Stomach smooth muscle (tissue), 2 donors: Measurements from ENCODE around the gene SMC3.

Experiments used
- H3K27ac ChIP-seq: one replicate; pipeline ENCODE4 v1.7.0; 2013; ENCODE audit warnings: mild to moderate bottlenecking, low read length, inconsistent platforms
- H3K27me3 ChIP-seq, 2 donors: one replicate each; pipeline ENCODE4 v1.7.0; 2013; ENCODE audit warnings: low read length in 2 of 2; ENCODE audit not compliant: insufficient read depth in 2 of 2, control insufficient read depth in 1 of 2
- H3K36me3 ChIP-seq, 2 donors: one replicate each; pipeline ENCODE4 v1.7.0; 2013; ENCODE audit warnings: low read length in 2 of 2; ENCODE audit not compliant: control insufficient read depth in 2 of 2, insufficient read depth in 2 of 2
- H3K4me1 ChIP-seq: one replicate; pipeline ENCODE4 v1.7.0; 2013; ENCODE audit warnings: low read length; ENCODE audit not compliant: control insufficient read depth, insufficient read depth
- H3K4me3 ChIP-seq, 2 donors: one replicate each; pipeline ENCODE4 v1.7.0; 2013; ENCODE audit warnings: low read length in 2 of 2
- H3K9ac ChIP-seq, 2 donors: one replicate each; pipeline ENCODE4 v1.7.0; 2013; ENCODE audit warnings: low read length in 2 of 2, mild to moderate bottlenecking in 1 of 2
- H3K9me3 ChIP-seq, 2 donors: one replicate each; pipeline ENCODE4 v1.7.0; 2013; ENCODE audit warnings: low read length in 2 of 2; ENCODE audit not compliant: control insufficient read depth in 2 of 2
- donor health status: healthy.
- donor health status: Pancreatic carcinoma.

The SMC3 gene

GRCh38 chr10:110625356-110625894 lies 57.9 kb downstream of the SMC3 start:
- Histone ChIP-seq H3K9me3 (no peaks in the 10 kb centered on the region), H3K9ac (no peak overlapping the region), H3K27ac (no peak overlapping the region), H3K27me3 (no peaks in the 10 kb centered on the region), H3K4me3 (no peak overlapping the region), H3K36me3 (no peaks in the 10 kb centered on the region), H3K4me1 (peaks cover 8% of the 10 kb centered on the region)

GRCh38 chr10:110625951-110626855 lies 58.7 kb downstream of the SMC3 start:
- Histone ChIP-seq H3K9ac (no peak overlapping the region), H3K4me3 (no peak overlapping the region), H3K4me1 (peaks cover 8% of the 10 kb centered on the region)

GRCh38 chr10:110628161-110628560 lies 60.7 kb downstream of the SMC3 start:
- no peaks in the 10 kb centered on the region for H3K27me3 ChIP-seq
- peaks cover 8% of the 10 kb centered on the region for H3K4me1 ChIP-seq
- no peaks in the 10 kb centered on the region for H3K9me3 ChIP-seq
- no peak overlapping the region for H3K27ac ChIP-seq
- H3K4me3 ChIP-seq, result no peak overlapping the region
- no peaks in the 10 kb centered on the region for H3K36me3 ChIP-seq
- H3K9ac ChIP-seq, result no peak overlapping the region

More at GRCh38 chr10:110625951-110626855, 58.7 kb downstream of the SMC3 start:
- H3K9me3 ChIP-seq, result no peaks in the 10 kb centered on the region
- H3K36me3 ChIP-seq, result no peaks in the 10 kb centered on the region
- no peaks in the 10 kb centered on the region for H3K27me3 ChIP-seq
- H3K27ac ChIP-seq, result no peak overlapping the region

GRCh38 chr10:110629680-110630191 lies 62.2 kb downstream of the SMC3 start:
- Histone ChIP-seq H3K36me3 (no peaks in the 10 kb centered on the region), H3K27me3 (no peaks in the 10 kb centered on the region), H3K9me3 (no peaks in the 10 kb centered on the region), H3K4me1 (peaks cover 8% of the 10 kb centered on the region), H3K4me3 (no peak overlapping the region), H3K9ac (no peak overlapping the region), H3K27ac (peak overlapping the region; percentile 31)

GRCh38 chr10:110631934-110632333 lies 64.4 kb downstream of the SMC3 start:
- Histone ChIP-seq H3K4me1 (peaks cover 16% of the 10 kb centered on the region), H3K36me3 (no peaks in the 10 kb centered on the region), H3K9me3 (no peaks in the 10 kb centered on the region), H3K27me3 (no peaks in the 10 kb centered on the region), H3K27ac (no peak overlapping the region), H3K4me3 (no peak overlapping the region), H3K9ac (no peak overlapping the region)

- Histone ChIP-seq H3K9me3 (no peaks in the 10 kb centered on the region), H3K36me3 (no peaks in the 10 kb centered on the region), H3K9ac (no peak overlapping the region), H3K27me3 (no peaks in the 10 kb centered on the region), H3K27ac (no peak overlapping the region), H3K4me3 (no peak overlapping the region), H3K4me1 (peaks cover 23% of the 10 kb centered on the region)
These were observed 65.2 kb downstream of the SMC3 start for GRCh38 chr10:110632591-110633215.

- H3K9me3 ChIP-seq, result no peaks in the 10 kb centered on the region
- H3K27me3 ChIP-seq, result no peaks in the 10 kb centered on the region
- no peak overlapping the region for H3K27ac ChIP-seq
- peaks cover 20% of the 10 kb centered on the region for H3K4me1 ChIP-seq
- H3K4me3 ChIP-seq, result no peak overlapping the region
- no peaks in the 10 kb centered on the region for H3K36me3 ChIP-seq
- H3K9ac ChIP-seq, result no peak overlapping the region
These were observed 67.2 kb downstream of the SMC3 start for GRCh38 chr10:110634527-110635209.

- H3K9ac ChIP-seq, result no peak overlapping the region
- no peak overlapping the region for H3K4me3 ChIP-seq
- no peaks in the 10 kb centered on the region for H3K27me3 ChIP-seq
- H3K36me3 ChIP-seq, result no peaks in the 10 kb centered on the region
- H3K9me3 ChIP-seq, result no peaks in the 10 kb centered on the region
- H3K4me1 ChIP-seq, result peaks cover 15% of the 10 kb centered on the region
- peak overlapping the region; percentile 56 for H3K27ac ChIP-seq
These were observed 69.1 kb downstream of the SMC3 start for GRCh38 chr10:110636572-110636931.

- H3K4me1 ChIP-seq, result peaks cover 15% of the 10 kb centered on the region
- H3K9me3 ChIP-seq, result no peaks in the 10 kb centered on the region
- peak overlapping the region; percentile 56 for H3K27ac ChIP-seq
- no peak overlapping the region for H3K4me3 ChIP-seq
- peaks cover 0 to 1% of the 10 kb centered on the region in 2 donors for H3K27me3 ChIP-seq
- H3K36me3 ChIP-seq, result no peaks in the 10 kb centered on the region
- no peak overlapping the region for H3K9ac ChIP-seq
These were observed 69.5 kb downstream of the SMC3 start for GRCh38 chr10:110636932-110637557.

GRCh38 chr10:110637558-110638053 lies 70.1 kb downstream of the SMC3 start:
- Histone ChIP-seq H3K9me3 (no peaks in the 10 kb centered on the region), H3K9ac (no peak overlapping the region), H3K27ac (peak overlapping the region; percentile 56), H3K27me3 (peaks cover 0 to 7% of the 10 kb centered on the region in 2 donors), H3K36me3 (no peaks in the 10 kb centered on the region), H3K4me1 (peaks cover 15% of the 10 kb centered on the region), H3K4me3 (no peak overlapping the region)
